Testis (tissue), 3 donors: ENCODE measurements around the gene ATG5. TPM values are rescaled to one million over a fixed set of nuclear protein-coding genes. Genes with fewer than 3 reads are reported as not detected.

Experiments
- DNase-seq: peaks from one replicate; pipeline ENCODE4 v3.0.0-alpha.2; 2019
- H3K27ac ChIP-seq, 2 donors: fragments of 200-600 bp; sonication (generic); one replicate each; pipeline ENCODE4 v1.5.1; 2019
- H3K27me3 ChIP-seq: fragments of 200-600 bp; sonication (generic); one replicate; pipeline ENCODE4 v1.5.1; 2019
- H3K36me3 ChIP-seq: fragments of 200-600 bp; sonication (generic); one replicate; pipeline ENCODE4 v1.5.1; 2017; ENCODE audit warnings: low read depth; ENCODE audit errors: missing control alignments
- H3K4me1 ChIP-seq: fragments of 200-600 bp; sonication (generic); one replicate; pipeline ENCODE4 v1.5.1; 2019
- H3K4me3 ChIP-seq, 2 donors: fragments of 200-600 bp; sonication (generic); one replicate each; pipeline ENCODE4 v1.5.1; 2017 to 2019
- H3K9me3 ChIP-seq: fragments of 200-600 bp; sonication (generic); one replicate; pipeline ENCODE4 v1.5.1; 2017
- POLR2A ChIP-seq: fragments of 450-650 bp; IDR thresholded peaks from one replicate; pipeline ENCODE4 v1.6.1; 2017; ENCODE audit warnings: antibody characterized with exemption, mild to moderate bottlenecking, moderate library complexity
- WGBS, 2 donors: methylation state at CpG; one replicate each; pipeline ENCODE4 v1.1.5; 2018; 5-methylcytosine and 5-hydroxymethylcytosine counted together
- intact Hi-C: fragments of 100-400 bp; cut with DNase I; formaldehyde crosslinking; loops from one replicate; pipeline ENCODE4 v1.15.1; 2023; ENCODE audit warnings: low total_unique reads
- polyA plus RNA-seq: library from polyadenylated mRNA; stranded (reverse); fragments of 350-450 nt; fragmentation: Illumina TruSeq; extraction: RNeasy Lipid Tissue Mini Kit (QIAGEN cat#74804); gene quantifications from one replicate; pipeline ENCODE4 v1.2.3, GENCODE V29; 2014; ENCODE audit warnings: low read depth, low replicate concordance; ENCODE audit not compliant: insufficient read depth
- total RNA-seq, 2 donors: library from RNA; depleted of rRNA; stranded (reverse); fragments of >200 nt; gene quantifications; one replicate each; pipeline ENCODE4 v1.2.3, GENCODE V29; 2016
- TF ChIP-seq, protein P1 (sequence below), 3 experiments: fragments of 450-650 bp in 2 of 3; fragments of 200-600 bp in 1 of 3; sonication (generic) in 1 of 3; IDR thresholded peaks; one replicate each; pipeline ENCODE4 v1.5.1; 2016 to 2019; ENCODE audit warnings: antibody characterized with exemption in 3 of 3, mild to moderate bottlenecking in 2 of 3, moderate library complexity in 1 of 3

Gene ATG5
- total and polyA plus RNA-seq, 3 donors from 2014 or later: 21.5 to 34.9 (median 27.6) TPM

GRCh38 chr6:106356378-106356777 lies 30.8 kb upstream of the ATG5 start:
- intact Hi-C loops: no loop called here
- Histone ChIP-seq H3K27ac (no peak overlapping the region), H3K9me3 (no peaks in the 10 kb centered on the region), H3K4me1 (no peaks in the 10 kb centered on the region), H3K27me3 (no peaks in the 10 kb centered on the region), H3K36me3 (no peaks in the 10 kb centered on the region), H3K4me3 (no peak overlapping the region)
- 76% methylated on average over 1 of the region's 1 CpG for WGBS, 2 donors
- no peak for DNase-seq
- TF ChIP-seq, protein P1, sequence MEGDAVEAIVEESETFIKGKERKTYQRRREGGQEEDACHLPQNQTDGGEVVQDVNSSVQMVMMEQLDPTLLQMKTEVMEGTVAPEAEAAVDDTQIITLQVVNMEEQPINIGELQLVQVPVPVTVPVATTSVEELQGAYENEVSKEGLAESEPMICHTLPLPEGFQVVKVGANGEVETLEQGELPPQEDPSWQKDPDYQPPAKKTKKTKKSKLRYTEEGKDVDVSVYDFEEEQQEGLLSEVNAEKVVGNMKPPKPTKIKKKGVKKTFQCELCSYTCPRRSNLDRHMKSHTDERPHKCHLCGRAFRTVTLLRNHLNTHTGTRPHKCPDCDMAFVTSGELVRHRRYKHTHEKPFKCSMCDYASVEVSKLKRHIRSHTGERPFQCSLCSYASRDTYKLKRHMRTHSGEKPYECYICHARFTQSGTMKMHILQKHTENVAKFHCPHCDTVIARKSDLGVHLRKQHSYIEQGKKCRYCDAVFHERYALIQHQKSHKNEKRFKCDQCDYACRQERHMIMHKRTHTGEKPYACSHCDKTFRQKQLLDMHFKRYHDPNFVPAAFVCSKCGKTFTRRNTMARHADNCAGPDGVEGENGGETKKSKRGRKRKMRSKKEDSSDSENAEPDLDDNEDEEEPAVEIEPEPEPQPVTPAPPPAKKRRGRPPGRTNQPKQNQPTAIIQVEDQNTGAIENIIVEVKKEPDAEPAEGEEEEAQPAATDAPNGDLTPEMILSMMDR (IDR thresholded peaks at IDR 0.05): no peak
- TF ChIP-seq POLR2A: no peak

GRCh38 chr6:106347219-106347618 lies 21.7 kb upstream of the ATG5 start:
- intact Hi-C loops: no loop called here
- WGBS, 2 donors: 91 to 97% methylated on average over 1 of the region's 1 CpG
- Histone ChIP-seq H3K4me1 (no peaks in the 10 kb centered on the region), H3K9me3 (no peaks in the 10 kb centered on the region), H3K36me3 (no peaks in the 10 kb centered on the region), H3K4me3 (no peak overlapping the region), H3K27me3 (no peaks in the 10 kb centered on the region), H3K27ac (no peak overlapping the region)
- DNase-seq: no peak
- no peak for TF ChIP-seq POLR2A
- TF ChIP-seq, protein P1 (IDR thresholded peaks at IDR 0.05): no peak

GRCh38 chr6:106339334-106340029 lies 13.9 kb upstream of the ATG5 start:
- intact Hi-C loops: no loop called here
- Histone ChIP-seq H3K4me3 (no peak overlapping the region), H3K36me3 (no peaks in the 10 kb centered on the region), H3K4me1 (no peaks in the 10 kb centered on the region), H3K9me3 (no peaks in the 10 kb centered on the region), H3K27ac (no peak overlapping the region), H3K27me3 (no peaks in the 10 kb centered on the region)
- peak; percentile 75 for DNase-seq
- 23 to 27% methylated on average over 9 of the region's 9 CpGs for WGBS, 2 donors
- TF ChIP-seq, protein P1 (IDR thresholded peaks at IDR 0.05): peak in 2 of 3 experiments; percentile 46 to 57
- TF ChIP-seq POLR2A: no peak

- Histone ChIP-seq H3K36me3 (no peaks in the 10 kb centered on the region), H3K9me3 (no peaks in the 10 kb centered on the region), H3K4me3 (no peak overlapping the region), H3K27ac (no peak overlapping the region), H3K4me1 (no peaks in the 10 kb centered on the region), H3K27me3 (no peaks in the 10 kb centered on the region)
- DNase-seq: peak; percentile 42
- intact Hi-C loops: no loop called here
- TF ChIP-seq, protein P1 (IDR thresholded peaks at IDR 0.05): peak in 2 of 3 experiments; percentile 45 to 49
- TF ChIP-seq POLR2A: no peak
- 35 to 43% methylated on average over 5 of the region's 5 CpGs for WGBS, 2 donors
Measured at GRCh38 chr6:106334646-106335448, 9.3 kb upstream of the ATG5 start.
